Smooth muscle cell (in vitro differentiated cells): Measurements from ENCODE around the gene SPATA1. TPM values are rescaled to one million over a fixed set of nuclear protein-coding genes. Genes with fewer than 3 reads are reported as not detected.

Experiments used
- DNase-seq: peaks from one replicate; lab custom pipeline; 2025; ENCODE audit not compliant: unreplicated experiment; lab: John Stamatoyannopoulos, UW
- H2AFZ ChIP-seq: fragments of 200-600 bp; sonication (generic); 2 replicates; pipeline ENCODE4 v1.6.0; 2016; ENCODE audit warnings: antibody characterized with exemption, low read depth, mild to moderate bottlenecking
- H3F3A ChIP-seq: fragments of 200-600 bp; sonication (generic); 2 replicates; pipeline ENCODE4 v1.6.0; 2017; ENCODE audit warnings: antibody characterized with exemption, low read depth
- H3K27ac ChIP-seq: fragments of 200-600 bp; sonication (generic); 2 replicates; pipeline ENCODE4 v1.5.1; 2016; ENCODE audit warnings: low read depth, mild to moderate bottlenecking
- H3K27me3 ChIP-seq: fragments of 200-600 bp; sonication (generic); 2 replicates; pipeline ENCODE4 v1.6.1; 2016; ENCODE audit warnings: low read depth, mild to moderate bottlenecking
- H3K36me3 ChIP-seq: fragments of 200-600 bp; sonication (generic); 2 replicates; pipeline ENCODE4 v1.5.1; 2016; ENCODE audit warnings: low read depth
- H3K4me1 ChIP-seq: fragments of 200-600 bp; sonication (generic); 2 replicates; pipeline ENCODE4 v1.5.1; 2016; ENCODE audit warnings: low read depth
- H3K4me2 ChIP-seq: fragments of 200-600 bp; sonication (generic); 2 replicates; pipeline ENCODE4 v1.6.0; 2016; ENCODE audit warnings: mild to moderate bottlenecking
- H3K4me3 ChIP-seq: fragments of 200-600 bp; sonication (generic); 2 replicates; pipeline ENCODE4 v1.5.1; 2016; ENCODE audit warnings: mild to moderate bottlenecking
- H3K79me2 ChIP-seq: fragments of 200-600 bp; sonication (generic); 2 replicates; pipeline ENCODE4 v1.6.0; 2016; ENCODE audit warnings: low read depth, mild to moderate bottlenecking
- H3K9ac ChIP-seq: fragments of 200-600 bp; sonication (generic); 2 replicates; pipeline ENCODE4 v1.6.0; 2016; ENCODE audit warnings: low read depth
- H3K9me3 ChIP-seq: fragments of 200-600 bp; sonication (generic); replicated peaks from 2 replicates; pipeline ENCODE4 v1.5.1; 2016; ENCODE audit warnings: low read depth
- H4K20me1 ChIP-seq: fragments of 200-600 bp; sonication (generic); 2 replicates; pipeline ENCODE4 v1.6.0; 2016; ENCODE audit warnings: low read depth
- CTCF ChIP-seq: fragments of 200-600 bp; sonication (generic); IDR thresholded peaks from 2 replicates; pipeline ENCODE4 v1.5.1; 2017; ENCODE audit warnings: borderline replicate concordance, mild to moderate bottlenecking, antibody characterized with exemption; ENCODE audit not compliant: insufficient read depth, poor library complexity, severe bottlenecking
- WGBS: methylation state at CpG from one replicate; pipeline ENCODE4 v1.1.7; 2016; ENCODE audit warnings: low lambda C conversion rate; 5-methylcytosine and 5-hydroxymethylcytosine counted together
- polyA plus RNA-seq: library from polyadenylated mRNA; unstranded; fragments of >200 nt; fragmentation: Nextera tagmentation; extraction: Ambion mirVana; gene quantifications from 2 replicates; pipeline ENCODE4 v1.2.1, GENCODE V29; 2016
- total RNA-seq: library from RNA; depleted of rRNA; stranded (reverse); fragments of >200 nt; gene quantifications from 2 replicates; pipeline ENCODE4 v1.2.3, GENCODE V29; 2014

The SPATA1 gene
- total and polyA plus RNA-seq, 2 experiments from 2014 or later: 0.94 to 2.3 TPM

- Histone ChIP-seq H3K27ac (no peak overlapping the region), H3K4me2 (no peak overlapping the region), H3K36me3 (no peaks in the 10 kb centered on the region), H3K4me1 (peaks cover 16% of the 10 kb centered on the region), H3K4me3 (no peak overlapping the region), H3K27me3 (no peaks in the 10 kb centered on the region), H2AFZ (no peak overlapping the region), H3K9ac (no peak overlapping the region), H3F3A (peaks cover 6% of the 10 kb centered on the region), H3K9me3 (peaks cover 8% of the 10 kb centered on the region), H4K20me1 (no peaks in the 10 kb centered on the region), H3K79me2 (no peaks in the 10 kb centered on the region)
- no peak for DNase-seq
- no peak for TF ChIP-seq CTCF
- WGBS: 96% methylated on average over 1 of the region's 1 CpG
Measured at GRCh38 chr1:84615790-84616189, 109.6 kb downstream of the SPATA1 start.

Other genes with a start within 250 kb of the SPATA1 start
- 0.54 and 2.7 TPM in 2 replicates for gene SAMD13, start 204.7 kb upstream of the SPATA1 start, total RNA-seq
- 0.66 and 1.0 TPM in 2 replicates for gene SAMD13, start 204.7 kb upstream of the SPATA1 start, polyA plus RNA-seq
- gene DNASE2B, start 107.9 kb upstream of the SPATA1 start, total RNA-seq: not detected in 2 replicates
- not detected in 2 replicates for gene DNASE2B, start 107.9 kb upstream of the SPATA1 start, polyA plus RNA-seq
- 71.4 and 78.9 TPM in 2 replicates for gene RPF1, start 27.1 kb upstream of the SPATA1 start, total RNA-seq
- gene RPF1, start 27.1 kb upstream of the SPATA1 start, polyA plus RNA-seq: 32.4 and 33.2 TPM in 2 replicates
- 257 and 342 TPM in 2 replicates for gene GNG5, start 195 bp downstream of the SPATA1 start, total RNA-seq
- 722 and 772 TPM in 2 replicates for gene GNG5, start 195 bp downstream of the SPATA1 start, polyA plus RNA-seq
- gene CTBS, start 68.1 kb downstream of the SPATA1 start, total RNA-seq: 19.4 and 37.7 TPM in 2 replicates
- 30.3 and 34.6 TPM in 2 replicates for gene CTBS, start 68.1 kb downstream of the SPATA1 start, polyA plus RNA-seq
- 60.9 and 69.7 TPM in 2 replicates for gene SSX2IP, start 184.1 kb downstream of the SPATA1 start, total RNA-seq
- gene SSX2IP, start 184.1 kb downstream of the SPATA1 start, polyA plus RNA-seq: 22.4 and 27.4 TPM in 2 replicates